Muscle layer of colon (tissue), 2 donors: ENCODE results near the gene WWOX.

ENCODE experiments used
- H3K27ac ChIP-seq: one replicate; pipeline ENCODE4 v1.7.0; 2013; ENCODE audit warnings: low read depth, mild to moderate bottlenecking, low read length, moderate library complexity
- H3K27me3 ChIP-seq, 2 donors: one replicate each; pipeline ENCODE4 v1.7.0; 2013; ENCODE audit warnings: low read length in 2 of 2, mild to moderate bottlenecking in 2 of 2; ENCODE audit not compliant: insufficient read depth in 2 of 2, control insufficient read depth in 1 of 2
- H3K36me3 ChIP-seq: one replicate; pipeline ENCODE4 v1.7.0; 2013; ENCODE audit warnings: mild to moderate bottlenecking, low read length; ENCODE audit not compliant: insufficient read depth
- H3K4me1 ChIP-seq: one replicate; pipeline ENCODE4 v1.7.0; 2013; ENCODE audit warnings: mild to moderate bottlenecking, low read length; ENCODE audit not compliant: insufficient read depth
- H3K4me3 ChIP-seq, 2 donors: one replicate each; pipeline ENCODE4 v1.7.0; 2013; ENCODE audit warnings: low read length in 2 of 2, low read depth in 1 of 2, mild to moderate bottlenecking in 1 of 2, moderate library complexity in 1 of 2
- H3K9ac ChIP-seq: one replicate; pipeline ENCODE4 v1.7.0; 2013; ENCODE audit warnings: low read length
- H3K9me3 ChIP-seq: one replicate; pipeline ENCODE4 v1.7.0; 2013; ENCODE audit warnings: mild to moderate bottlenecking, low read length
- donor health status: abdominal sarcoma.
- donor health status: Adenocarcinoma of cecum.

The WWOX gene

GRCh38 chr16:78292844-78293380, 193.5 kb downstream of the WWOX start:
- Histone ChIP-seq H3K27ac (no peak overlapping the region), H3K9ac (no peak overlapping the region), H3K36me3 (no peaks in the 10 kb centered on the region), H3K4me3 (no peak overlapping the region), H3K27me3 (no peaks in the 10 kb centered on the region), H3K9me3 (no peaks in the 10 kb centered on the region), H3K4me1 (peaks cover 7% of the 10 kb centered on the region)

GRCh38 chr16:78294538-78295225, 195.2 kb downstream of the WWOX start:
- Histone ChIP-seq H3K27ac (no peak overlapping the region), H3K9me3 (no peaks in the 10 kb centered on the region), H3K36me3 (no peaks in the 10 kb centered on the region), H3K4me3 (no peak overlapping the region), H3K9ac (no peak overlapping the region), H3K27me3 (no peaks in the 10 kb centered on the region), H3K4me1 (peaks cover 7% of the 10 kb centered on the region)

- H3K36me3 ChIP-seq, result no peaks in the 10 kb centered on the region
- H3K4me1 ChIP-seq, result no peaks in the 10 kb centered on the region
- no peak overlapping the region for H3K4me3 ChIP-seq
- no peak overlapping the region for H3K9ac ChIP-seq
- no peaks in the 10 kb centered on the region for H3K27me3 ChIP-seq
- H3K27ac ChIP-seq, result no peak overlapping the region
- no peaks in the 10 kb centered on the region for H3K9me3 ChIP-seq
Measured at GRCh38 chr16:78297066-78297666, 197.7 kb downstream of the WWOX start.

- H3K27me3 ChIP-seq, result no peaks in the 10 kb centered on the region
- no peak overlapping the region for H3K27ac ChIP-seq
- no peaks in the 10 kb centered on the region for H3K4me1 ChIP-seq
- H3K4me3 ChIP-seq, result no peak overlapping the region
- no peaks in the 10 kb centered on the region for H3K36me3 ChIP-seq
- H3K9ac ChIP-seq, result no peak overlapping the region
- H3K9me3 ChIP-seq, result no peaks in the 10 kb centered on the region
Measured at GRCh38 chr16:78298986-78299385, 199.5 kb downstream of the WWOX start.

GRCh38 chr16:78300469-78300868, 201.0 kb downstream of the WWOX start:
- no peak overlapping the region for H3K4me3 ChIP-seq
- no peaks in the 10 kb centered on the region for H3K27me3 ChIP-seq
- no peak overlapping the region for H3K27ac ChIP-seq
- no peaks in the 10 kb centered on the region for H3K4me1 ChIP-seq
- H3K9ac ChIP-seq, result no peak overlapping the region
- H3K9me3 ChIP-seq, result no peaks in the 10 kb centered on the region
- H3K36me3 ChIP-seq, result no peaks in the 10 kb centered on the region

- H3K4me1 ChIP-seq, result no peaks in the 10 kb centered on the region
- no peak overlapping the region for H3K9ac ChIP-seq
- H3K27ac ChIP-seq, result no peak overlapping the region
- no peaks in the 10 kb centered on the region for H3K36me3 ChIP-seq
- no peaks in the 10 kb centered on the region for H3K27me3 ChIP-seq
- H3K9me3 ChIP-seq, result no peaks in the 10 kb centered on the region
- no peak overlapping the region for H3K4me3 ChIP-seq
Measured at GRCh38 chr16:78303946-78304345, 204.5 kb downstream of the WWOX start.

- peaks cover 10% of the 10 kb centered on the region for H3K4me1 ChIP-seq
Measured at GRCh38 chr16:78306361-78306760, 206.9 kb downstream of the WWOX start.

GRCh38 chr16:78307824-78308528, 208.5 kb downstream of the WWOX start:
- Histone ChIP-seq H3K4me3 (no peak overlapping the region), H3K27ac (no peak overlapping the region), H3K9ac (no peak overlapping the region), H3K9me3 (no peaks in the 10 kb centered on the region), H3K27me3 (no peaks in the 10 kb centered on the region), H3K36me3 (no peaks in the 10 kb centered on the region), H3K4me1 (peaks cover 16% of the 10 kb centered on the region)

More at GRCh38 chr16:78306361-78306760, 206.9 kb downstream of the WWOX start:
- Histone ChIP-seq H3K36me3 (no peaks in the 10 kb centered on the region), H3K9me3 (no peaks in the 10 kb centered on the region), H3K27me3 (no peaks in the 10 kb centered on the region), H3K4me3 (no peak overlapping the region), H3K9ac (no peak overlapping the region), H3K27ac (no peak overlapping the region)

GRCh38 chr16:78309763-78310162, 210.3 kb downstream of the WWOX start:
- peaks cover 16% of the 10 kb centered on the region for H3K4me1 ChIP-seq
- H3K9me3 ChIP-seq, result no peaks in the 10 kb centered on the region
- H3K27me3 ChIP-seq, result no peaks in the 10 kb centered on the region
- H3K36me3 ChIP-seq, result no peaks in the 10 kb centered on the region
- H3K9ac ChIP-seq, result no peak overlapping the region
- no peak overlapping the region for H3K4me3 ChIP-seq
- no peak overlapping the region for H3K27ac ChIP-seq

- Histone ChIP-seq H3K27me3 (no peaks in the 10 kb centered on the region), H3K9ac (no peak overlapping the region), H3K4me3 (no peak overlapping the region), H3K9me3 (no peaks in the 10 kb centered on the region), H3K4me1 (peaks cover 16% of the 10 kb centered on the region), H3K36me3 (no peaks in the 10 kb centered on the region), H3K27ac (no peak overlapping the region)
Measured at GRCh38 chr16:78310196-78310595, 210.7 kb downstream of the WWOX start.

- Histone ChIP-seq H3K4me1 (peaks cover 16% of the 10 kb centered on the region), H3K9me3 (no peaks in the 10 kb centered on the region), H3K27me3 (no peaks in the 10 kb centered on the region), H3K9ac (no peak overlapping the region), H3K4me3 (no peak overlapping the region), H3K36me3 (no peaks in the 10 kb centered on the region), H3K27ac (no peak overlapping the region)
Measured at GRCh38 chr16:78310990-78311561, 211.6 kb downstream of the WWOX start.
